Fibroblast of lung (primary cell): ENCODE measurements around the gene ABCA13. TPM values are rescaled to one million over a fixed set of nuclear protein-coding genes. Genes with fewer than 3 reads are reported as not detected.

Experiments used
- DNase-seq, 2 donors: peaks; one replicate each; pipeline versions ENCODE4 v3.0.0 to v3.0.0-alpha.2; 2010; ENCODE audit warnings: low read depth in 2 of 2
- H2AFZ ChIP-seq: 2 replicates; pipeline ENCODE4 v1.5.1; 2012; ENCODE audit warnings: low read length, control low read depth, inconsistent platforms
- H3K27ac ChIP-seq: 2 replicates; pipeline ENCODE4 v1.5.1; 2011; ENCODE audit warnings: low read length, control low read depth; ENCODE audit not compliant: insufficient read depth
- H3K27me3 ChIP-seq: 2 replicates; pipeline ENCODE4 v1.5.1; 2011; ENCODE audit warnings: mild to moderate bottlenecking, low read length; ENCODE audit not compliant: control insufficient read depth, insufficient read depth
- H3K36me3 ChIP-seq: 2 replicates; pipeline ENCODE4 v1.5.1; 2011; ENCODE audit warnings: low read length; ENCODE audit not compliant: control insufficient read depth, insufficient read depth
- H3K4me1 ChIP-seq: 2 replicates; pipeline ENCODE4 v1.5.1; 2011; ENCODE audit warnings: low read length; ENCODE audit not compliant: control insufficient read depth, insufficient read depth; ENCODE audit errors: extremely low read depth
- H3K4me2 ChIP-seq: 2 replicates; pipeline ENCODE4 v1.5.1; 2011; ENCODE audit warnings: low read length, control low read depth; ENCODE audit not compliant: insufficient read depth; ENCODE audit errors: extremely low read depth
- H3K4me3 ChIP-seq, 4 experiments: fragments of 200-600 bp in 1 of 4; sonication (generic) in 1 of 4; replicated peaks in 1 of 4; 2 replicates each; pipeline ENCODE4 v1.5.1; 2011 to 2016; ENCODE audit warnings: low read length in 4 of 4, low read depth in 3 of 4, mild to moderate bottlenecking in 3 of 4, control low read depth in 2 of 4, inconsistent platforms in 1 of 4, mixed read lengths in 1 of 4; ENCODE audit not compliant: insufficient read depth in 1 of 4; ENCODE audit errors: control extremely low read depth in 1 of 4
- H3K79me2 ChIP-seq: 2 replicates; pipeline ENCODE4 v1.5.1; 2012; ENCODE audit warnings: mild to moderate bottlenecking, low read length, inconsistent platforms; ENCODE audit not compliant: control insufficient read depth, insufficient read depth
- H3K9ac ChIP-seq: 2 replicates; pipeline ENCODE4 v1.5.1; 2011; ENCODE audit warnings: mild to moderate bottlenecking, low read length, control low read depth; ENCODE audit not compliant: insufficient read depth
- H3K9me3 ChIP-seq: 2 replicates; pipeline ENCODE4 v1.5.1; 2012; ENCODE audit warnings: low read depth, low read length; ENCODE audit not compliant: control insufficient read depth, insufficient read depth
- H4K20me1 ChIP-seq: 2 replicates; pipeline ENCODE4 v1.5.1; 2011; ENCODE audit warnings: low read length; ENCODE audit not compliant: control insufficient read depth, insufficient read depth; ENCODE audit errors: extremely low read depth
- CTCF ChIP-seq, 2 donors: IDR thresholded peaks in 1 of 2; conservative IDR thresholded peaks in 1 of 2; 1 replicate in 1 of 2; 2 replicates in 1 of 2; pipeline ENCODE4 v1.5.1; 2011 to 2012; ENCODE audit warnings: low read length in 2 of 2, control low read depth in 1 of 2, inconsistent platforms in 1 of 2, low read depth in 1 of 2, mild to moderate bottlenecking in 1 of 2
- EZH2 ChIP-seq: IDR thresholded peaks from 2 replicates; pipeline ENCODE4 v1.5.1; 2012; ENCODE audit warnings: low read length, control low read depth, mild to moderate bottlenecking; ENCODE audit errors: missing control alignments
- polyA plus RNA-seq, 2 donors: library from polyadenylated mRNA; depleted of rRNA in 1 of 2; stranded (reverse) in 1 of 2; unstranded in 1 of 2; fragments of >200 nt; gene quantifications; 2 replicates each; pipeline ENCODE4 v1.2.1, GENCODE V29; 2011 to 2012; ENCODE audit warnings: missing spikeins in 1 of 2
- total RNA-seq: library from RNA; depleted of rRNA; stranded (reverse); fragments of >200 nt; gene quantifications from 2 replicates; pipeline ENCODE4 v1.2.1, GENCODE V29; 2014

The ABCA13 gene
- total and polyA plus RNA-seq, 2 donors (not counting 1 experiment from before 2014, with no cell fraction given), result 0.08 to 10.9 TPM

- Histone ChIP-seq H3K27ac (no peak overlapping the region), H4K20me1 (no peaks in the 10 kb centered on the region), H3K4me2 (no peak overlapping the region), H3K9ac (no peak overlapping the region), H3K36me3 (no peaks in the 10 kb centered on the region), H3K4me3 (no peak overlapping the region), H3K79me2 (no peaks in the 10 kb centered on the region), H3K27me3 (no peaks in the 10 kb centered on the region), H3K4me1 (no peaks in the 10 kb centered on the region), H3K9me3 (no peaks in the 10 kb centered on the region), H2AFZ (no peak overlapping the region)
- peak in 1 of 2 donors; percentile 3 for DNase-seq
- TF ChIP-seq CTCF (conservative IDR thresholded peaks at IDR 0.05 in 1 of 2, IDR thresholded peaks at IDR 0.05 in 1 of 2; ENCODE audit: low read depth in 1 of 2, low read length in 2 of 2), result no peak
Observed at GRCh38 chr7:48419401-48419800, 248.1 kb downstream of the ABCA13 start.

- no peaks in the 10 kb centered on the region for H3K79me2 ChIP-seq
- no peak overlapping the region for H3K4me3 ChIP-seq
- H3K4me2 ChIP-seq, result no peak overlapping the region
- H3K4me1 ChIP-seq, result no peaks in the 10 kb centered on the region
- H2AFZ ChIP-seq, result no peak overlapping the region
- DNase-seq, result no peak
- H3K36me3 ChIP-seq, result no peaks in the 10 kb centered on the region
- H3K9ac ChIP-seq, result no peak overlapping the region
- H3K9me3 ChIP-seq, result no peaks in the 10 kb centered on the region
- H3K27ac ChIP-seq, result no peak overlapping the region
- no peak for TF ChIP-seq EZH2
- no peaks in the 10 kb centered on the region for H3K27me3 ChIP-seq
- H4K20me1 ChIP-seq, result no peaks in the 10 kb centered on the region
Observed at GRCh38 chr7:48420206-48420605, 248.9 kb downstream of the ABCA13 start.

GRCh38 chr7:48421357-48421756 is 250.1 kb downstream of the ABCA13 start:
- H3K4me1 ChIP-seq, result no peaks in the 10 kb centered on the region
- H3K27ac ChIP-seq, result no peak overlapping the region
- TF ChIP-seq EZH2 (no peak), CTCF (conservative IDR thresholded peaks at IDR 0.05 in 1 of 2, IDR thresholded peaks at IDR 0.05 in 1 of 2; ENCODE audit: low read depth in 1 of 2, low read length in 2 of 2) (no peak)
- peak; percentile 2 to 51 for DNase-seq
- no peak overlapping the region for H3K9ac ChIP-seq
- no peaks in the 10 kb centered on the region for H3K79me2 ChIP-seq
- H4K20me1 ChIP-seq, result no peaks in the 10 kb centered on the region
- no peaks in the 10 kb centered on the region for H3K9me3 ChIP-seq
- H3K4me3 ChIP-seq, result no peak overlapping the region
- no peak overlapping the region for H2AFZ ChIP-seq
- H3K36me3 ChIP-seq, result no peaks in the 10 kb centered on the region
- no peaks in the 10 kb centered on the region for H3K27me3 ChIP-seq
- H3K4me2 ChIP-seq, result no peak overlapping the region
